NCI-H1694 treated with DMSO at 0.1 percent for 48 hours (cell line): ENCODE measurements around the gene SLC6A18.
"Not testable (repeated sequence)": the region's sequence is repeated elsewhere in the genome, so short reads cannot be mapped to it uniquely, and the experiment has no call there.

Experiments used
- DNase-seq: peaks from one replicate; lab custom pipeline; 2025; lab: John Stamatoyannopoulos, UW

SLC6A18 gene

DNA sequence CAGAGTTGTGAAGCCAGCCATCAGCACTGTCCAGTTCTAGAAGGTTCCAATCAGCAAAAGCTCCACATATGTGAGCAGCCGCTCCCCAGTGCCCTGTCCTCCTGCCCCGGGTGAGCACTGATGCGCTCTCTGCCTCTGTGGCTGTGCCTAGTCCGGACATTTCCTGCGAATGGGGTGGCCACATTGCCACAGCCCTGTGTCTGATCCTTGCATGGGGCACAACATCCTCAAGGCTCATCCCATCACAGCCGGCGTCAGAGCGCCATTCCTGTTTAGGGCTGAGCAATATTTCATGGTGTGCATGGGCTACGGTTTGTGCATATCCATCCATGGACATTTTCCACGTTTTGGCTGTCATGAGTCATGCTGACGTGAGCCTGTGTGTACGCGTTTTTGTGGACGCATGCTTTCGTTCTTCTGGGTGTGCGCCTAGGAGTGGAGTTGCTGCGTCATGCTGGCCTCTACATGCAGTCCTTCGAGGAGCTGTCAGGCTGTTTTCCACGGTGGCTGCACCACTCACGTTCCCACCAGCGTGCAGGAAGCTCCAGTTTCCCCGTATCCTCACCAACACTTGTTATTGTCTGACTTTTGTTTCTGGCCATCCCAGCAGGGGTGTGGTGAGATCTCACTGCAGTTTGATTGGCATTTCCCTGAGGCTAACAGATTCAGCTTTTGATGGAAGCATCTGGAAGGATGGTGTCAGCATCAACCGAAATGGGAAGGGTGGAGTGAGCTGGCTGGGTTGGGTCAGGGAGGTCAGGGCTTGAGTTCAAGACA lies 9.7 kb upstream of the SLC6A18 start:
- DNase-seq = no peak

DNA sequence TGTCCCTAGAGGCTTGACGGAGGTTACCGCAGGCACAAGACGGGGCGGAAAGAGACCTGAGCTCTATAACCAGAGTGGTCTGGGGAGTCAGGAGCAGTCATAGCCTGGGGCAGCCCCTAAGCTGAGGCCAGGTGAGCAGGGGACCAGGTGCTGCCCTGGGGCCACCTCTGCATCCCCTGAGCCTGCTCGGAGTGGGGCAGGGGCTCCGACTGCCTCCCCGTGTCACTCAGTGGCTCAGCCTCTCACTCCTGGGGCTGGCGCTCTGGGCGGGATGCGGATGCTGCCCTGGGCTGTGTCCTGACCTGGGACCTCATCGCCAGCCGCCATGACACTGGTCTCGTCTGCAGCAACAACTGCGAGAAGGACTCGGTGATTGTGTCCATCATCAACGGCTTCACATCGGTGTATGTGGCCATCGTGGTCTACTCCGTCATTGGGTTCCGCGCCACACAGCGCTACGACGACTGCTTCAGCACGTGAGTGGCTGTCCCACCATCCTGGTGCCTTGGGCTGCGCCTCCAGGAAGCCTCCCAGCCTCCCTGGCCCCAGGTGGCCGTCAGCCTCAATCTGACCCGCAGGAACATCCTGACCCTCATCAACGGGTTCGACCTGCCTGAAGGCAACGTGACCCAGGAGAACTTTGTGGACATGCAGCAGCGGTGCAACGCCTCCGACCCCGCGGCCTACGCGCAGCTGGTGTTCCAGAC lies 8.8 kb upstream of the SLC6A18 start:
- no peak for DNase-seq

DNA sequence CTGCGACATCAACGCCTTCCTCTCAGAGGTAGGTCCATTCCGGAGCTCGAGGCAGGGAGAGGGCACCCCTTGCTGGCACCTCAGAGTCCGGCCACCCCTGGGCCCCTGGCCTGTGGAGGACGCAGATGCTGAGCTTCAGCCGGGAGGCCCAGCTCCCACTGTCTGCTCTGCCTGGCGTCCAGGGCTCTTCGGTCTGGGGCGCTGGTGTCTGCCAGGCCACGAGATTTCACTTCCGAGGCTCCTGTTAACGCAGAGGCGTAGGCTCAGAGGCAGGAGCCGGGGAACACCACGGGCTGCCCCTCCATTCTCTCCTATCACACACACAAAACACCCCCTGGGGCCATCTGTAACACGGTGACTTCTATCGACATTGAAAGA lies 8.3 kb upstream of the SLC6A18 start:
- DNase-seq = no peak

DNA sequence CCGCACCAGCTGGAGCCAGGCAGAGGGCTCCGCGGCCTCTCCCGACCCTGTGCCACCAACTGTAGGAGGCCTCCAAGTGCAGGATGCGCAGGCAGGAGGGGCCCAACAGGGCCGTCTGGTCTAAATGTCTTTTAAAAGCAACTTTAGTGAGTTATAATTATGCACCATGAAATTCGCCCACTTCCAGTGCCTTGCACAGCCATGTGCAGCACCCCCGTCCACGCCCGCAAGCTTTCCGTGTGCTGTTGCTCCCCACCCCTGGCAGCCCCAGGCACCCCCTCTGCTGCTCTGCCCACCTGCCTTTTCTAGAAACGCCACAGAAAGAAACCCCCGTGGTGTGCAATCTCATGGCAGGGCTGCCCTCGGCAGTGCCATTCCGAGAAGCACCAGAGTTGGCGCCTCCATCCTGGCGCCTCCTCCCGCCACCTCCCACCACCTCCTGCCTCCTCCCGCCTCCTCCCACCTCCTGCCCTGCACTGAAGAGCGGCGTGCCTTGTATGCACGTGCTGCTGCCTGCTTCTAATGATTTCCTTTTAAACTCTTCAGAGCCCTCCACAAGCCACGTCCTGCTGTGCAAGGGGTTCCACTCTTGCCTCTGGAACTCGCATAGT lies 7.5 kb upstream of the SLC6A18 start:
- no peak for DNase-seq

DNA sequence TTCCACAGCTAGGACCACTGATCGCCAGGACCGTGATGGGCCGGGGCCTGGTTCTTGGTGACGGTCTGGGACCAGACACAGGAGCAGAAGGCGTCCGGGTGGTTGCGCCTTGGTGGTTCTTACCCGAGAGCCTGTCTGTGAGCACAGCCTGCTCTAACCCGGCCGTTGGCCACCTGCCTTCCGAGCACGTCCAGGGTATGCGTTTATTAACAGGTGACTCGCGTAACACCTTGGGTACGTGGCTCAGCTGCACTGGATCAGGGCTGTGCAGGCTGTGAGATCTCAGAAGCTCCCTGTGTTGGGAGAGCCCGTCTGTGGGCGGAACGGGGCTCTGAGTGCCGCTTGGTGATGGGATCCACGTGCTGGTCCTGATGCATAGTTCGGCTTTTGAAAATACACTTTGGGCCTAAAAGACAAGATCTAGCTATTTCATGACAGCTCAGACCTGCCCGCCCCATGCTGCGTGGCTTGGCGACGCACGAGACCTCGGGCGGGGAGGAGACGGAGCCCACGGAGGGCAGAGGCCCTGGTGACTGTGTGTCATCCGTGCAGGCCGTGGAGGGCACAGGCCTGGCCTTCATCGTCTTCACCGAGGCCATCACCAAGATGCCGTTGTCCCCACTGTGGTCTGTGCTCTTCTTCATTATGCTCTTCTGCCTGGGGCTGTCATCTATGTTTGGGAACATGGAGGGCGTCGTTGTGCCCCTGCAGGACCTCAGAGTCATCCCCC lies 6.7 kb upstream of the SLC6A18 start:
- no peak for DNase-seq

DNA sequence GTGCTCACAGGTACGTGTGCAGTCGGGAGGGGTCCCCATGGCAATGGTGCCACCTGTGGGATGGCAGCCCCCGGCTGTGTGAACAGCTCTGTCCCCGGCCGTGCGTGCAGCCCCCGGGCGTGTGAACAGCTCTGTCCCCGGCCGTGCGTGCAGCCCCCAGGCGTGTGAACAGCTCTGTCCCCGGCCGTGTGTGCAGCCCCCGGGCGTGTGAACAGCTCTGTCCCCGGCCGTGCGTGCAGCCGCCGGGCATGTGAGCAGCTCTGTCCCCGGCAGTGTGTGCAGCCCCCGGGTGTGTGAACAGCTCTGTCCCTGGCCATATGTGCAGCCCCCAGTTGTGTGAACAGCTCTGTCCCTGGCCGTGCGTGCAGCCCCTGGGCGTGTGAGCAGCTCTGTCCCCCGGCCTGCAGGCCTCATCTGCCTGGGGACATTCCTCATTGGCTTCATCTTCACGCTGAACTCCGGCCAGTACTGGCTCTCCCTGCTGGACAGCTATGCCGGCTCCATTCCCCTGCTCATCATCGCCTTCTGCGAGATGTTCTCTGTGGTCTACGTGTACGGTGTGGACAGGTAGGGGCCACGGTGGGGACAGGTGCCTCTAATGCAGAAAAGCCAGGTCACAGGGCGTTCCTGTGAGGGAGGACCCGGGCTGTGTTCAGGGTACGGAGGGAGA lies 5.9 kb upstream of the SLC6A18 start:
- no peak for DNase-seq

DNA sequence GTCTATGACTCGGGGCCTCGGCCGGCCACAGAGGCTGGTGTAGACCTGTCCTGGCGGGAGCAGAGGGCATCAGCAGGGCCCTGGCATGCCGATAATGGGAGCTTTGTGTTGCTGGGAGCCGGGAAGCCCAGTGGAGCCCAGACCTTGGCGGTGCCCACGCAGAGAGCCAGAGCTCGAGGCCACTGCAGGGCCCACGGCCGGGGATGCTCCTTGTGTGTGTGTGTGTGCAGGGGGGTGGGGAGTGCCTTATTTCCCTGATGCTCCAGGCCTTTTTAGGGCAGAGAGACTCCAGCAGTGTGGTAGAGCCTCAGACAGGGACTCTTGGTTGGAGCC lies 5.4 kb upstream of the SLC6A18 start:
- DNase-seq = no peak

DNA sequence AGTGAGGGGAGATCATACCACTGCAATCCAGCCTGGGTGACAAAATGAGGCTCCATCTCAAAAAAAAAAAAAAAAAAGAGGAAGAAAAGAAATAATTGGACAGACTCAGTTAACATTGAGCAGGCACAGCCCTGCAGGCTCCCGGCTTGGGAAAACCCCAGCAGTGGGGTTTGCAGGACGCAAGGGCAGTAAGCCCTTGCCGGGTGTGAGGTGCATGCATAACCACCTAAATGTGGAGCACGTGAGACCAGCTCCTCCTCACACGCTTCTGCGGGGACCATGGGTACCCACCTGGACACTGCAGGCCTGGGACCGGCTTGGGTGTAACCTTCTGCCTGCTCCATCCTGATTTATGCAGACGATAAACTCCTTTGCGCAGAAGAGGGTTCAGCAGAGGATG lies 4.8 kb upstream of the SLC6A18 start:
- no peak for DNase-seq

DNA sequence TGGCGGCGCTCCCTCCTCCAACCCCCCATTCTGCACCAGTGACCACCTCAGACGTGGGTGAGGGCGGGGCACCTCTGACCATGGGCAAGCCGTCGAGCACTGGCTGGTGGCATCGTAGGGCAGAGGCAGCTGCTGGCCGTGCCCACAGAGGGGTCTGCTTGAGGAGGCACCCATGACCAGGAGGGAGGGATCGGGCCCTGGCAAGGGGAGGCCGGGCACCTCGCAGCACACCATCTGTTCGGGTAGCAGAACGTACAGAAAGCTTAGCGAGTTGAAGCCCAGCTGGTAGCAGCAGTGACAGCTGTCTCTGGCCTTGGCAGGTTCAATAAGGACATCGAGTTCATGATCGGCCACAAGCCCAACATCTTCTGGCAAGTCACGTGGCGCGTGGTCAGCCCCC lies 4.3 kb upstream of the SLC6A18 start:
- DNase-seq = peak; percentile 62

DNA sequence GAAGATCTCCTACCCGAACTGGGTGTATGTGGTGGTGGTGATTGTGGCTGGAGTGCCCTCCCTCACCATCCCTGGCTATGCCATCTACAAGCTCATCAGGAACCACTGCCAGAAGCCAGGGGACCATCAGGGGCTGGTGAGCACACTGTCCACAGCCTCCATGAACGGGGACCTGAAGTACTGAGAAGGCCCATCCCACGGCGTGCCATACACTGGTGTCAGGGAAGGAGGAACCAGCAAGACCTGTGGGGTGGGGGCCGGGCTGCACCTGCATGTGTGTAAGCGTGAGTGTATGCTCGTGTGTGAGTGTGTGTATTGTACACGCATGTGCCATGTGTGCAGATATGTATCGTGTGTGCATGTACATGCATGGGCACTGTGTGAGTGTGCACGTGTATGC lies 3.5 kb upstream of the SLC6A18 start:
- DNase-seq = no peak

DNA sequence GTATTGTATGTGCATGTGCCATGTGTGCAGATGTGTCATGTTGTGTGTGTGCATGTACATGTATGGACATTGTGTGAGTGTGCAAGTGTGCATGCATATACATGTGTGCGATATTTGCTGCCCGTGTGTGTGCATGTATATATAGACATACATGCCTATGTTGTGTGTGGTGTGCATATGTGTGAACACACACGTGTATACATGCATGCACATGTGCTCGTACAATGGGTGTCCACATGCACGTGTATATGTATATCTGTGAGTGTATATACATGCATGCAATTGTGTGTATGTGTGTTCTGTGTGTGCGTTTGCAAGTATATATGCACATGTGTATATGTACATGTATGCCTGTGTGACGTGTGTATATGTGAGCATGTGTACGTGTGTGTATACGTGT lies 3.0 kb upstream of the SLC6A18 start:
- DNase-seq = no peak

DNA sequence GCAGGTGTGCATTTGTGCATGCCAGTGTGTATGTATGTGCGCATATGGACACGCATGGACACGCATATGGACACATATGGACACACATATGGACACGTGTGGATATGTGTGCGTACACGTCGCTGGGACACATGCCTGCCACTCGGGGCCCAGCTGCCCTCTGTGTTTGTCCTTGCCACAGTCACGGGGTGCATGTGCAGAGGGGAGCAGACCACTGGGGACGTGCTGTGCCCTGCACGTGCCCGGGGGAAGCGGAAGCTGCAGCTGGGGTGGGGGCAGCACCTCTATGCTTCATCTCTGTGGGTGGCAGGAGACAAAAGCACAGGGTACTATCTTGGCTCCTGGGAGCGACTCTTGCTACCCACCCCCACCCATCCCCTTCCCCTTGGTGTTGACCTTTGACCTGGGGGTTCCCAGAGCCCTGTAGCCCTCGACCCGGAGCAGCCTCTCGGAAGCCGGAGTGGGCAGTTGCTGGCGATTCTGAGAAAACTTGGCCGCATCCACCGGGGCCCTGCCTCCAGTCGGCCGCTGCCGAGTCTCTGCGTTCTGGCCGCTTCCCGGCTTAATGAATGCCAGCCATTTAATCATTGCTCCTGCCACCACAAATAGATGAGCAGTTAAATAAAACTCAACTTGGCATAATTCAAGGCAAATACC lies 2.4 kb upstream of the SLC6A18 start:
- no peak for DNase-seq

DNA sequence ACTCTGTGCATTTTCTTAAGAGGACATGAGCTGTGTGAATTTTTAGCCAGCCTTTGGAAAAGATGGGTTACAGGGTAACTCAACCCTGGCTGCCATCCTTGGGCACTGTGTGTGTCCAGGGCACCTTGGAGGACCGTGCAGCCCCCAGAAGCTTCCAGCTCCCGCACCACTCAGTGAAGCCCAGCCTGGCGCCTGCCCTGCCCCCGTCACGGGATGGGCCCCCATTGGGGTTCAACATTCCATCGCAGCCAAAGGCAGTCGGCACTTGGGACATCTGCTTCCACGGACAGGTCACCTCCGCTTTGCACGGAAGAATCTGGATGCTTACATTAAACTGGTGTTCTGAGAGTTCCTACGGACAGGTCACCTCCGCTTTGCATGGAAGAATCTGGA lies 1.9 kb upstream of the SLC6A18 start:
- no peak for DNase-seq

DNA sequence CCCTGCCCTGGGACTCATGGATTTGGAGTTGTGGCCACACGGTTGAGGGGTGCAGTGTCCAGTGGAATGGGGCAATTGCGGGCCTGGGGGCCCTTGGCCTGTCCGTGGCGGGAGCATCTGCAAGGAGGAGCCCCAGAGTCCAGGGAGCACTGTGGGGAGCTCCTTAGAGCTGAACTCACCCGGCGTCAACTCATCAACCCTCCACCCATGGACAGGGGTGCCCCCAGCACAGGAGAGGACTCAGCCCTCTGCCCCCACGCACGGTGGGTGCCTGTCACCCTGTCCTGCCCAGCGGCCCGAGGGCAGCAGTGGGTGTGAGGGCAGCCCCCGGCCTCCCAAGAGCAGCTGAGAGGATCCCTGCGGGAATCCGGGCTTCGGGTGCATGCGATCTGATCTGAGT lies 550 bp upstream of the SLC6A18 start:
- DNase-seq = no peak

DNA sequence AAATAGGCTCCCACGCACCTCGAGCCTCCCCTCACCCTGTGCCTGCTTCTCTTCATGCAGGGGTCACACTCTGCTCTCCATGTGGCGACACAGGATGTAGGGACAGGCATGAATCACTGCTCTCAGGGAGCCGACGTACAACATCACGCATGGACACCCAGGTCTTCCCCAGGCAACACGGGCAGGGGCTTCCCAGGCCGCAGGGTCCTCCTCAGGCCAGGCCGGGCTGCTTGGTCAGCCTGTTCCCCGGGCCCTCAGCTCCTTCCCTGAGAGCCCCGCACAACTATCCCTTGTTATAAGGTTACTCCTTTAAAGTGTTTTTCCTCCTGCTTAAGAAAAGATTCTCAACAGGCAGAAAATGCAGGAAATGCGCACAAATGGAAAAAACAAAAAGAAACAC lies 1.1 kb downstream of the SLC6A18 start:
- no peak for DNase-seq

DNA sequence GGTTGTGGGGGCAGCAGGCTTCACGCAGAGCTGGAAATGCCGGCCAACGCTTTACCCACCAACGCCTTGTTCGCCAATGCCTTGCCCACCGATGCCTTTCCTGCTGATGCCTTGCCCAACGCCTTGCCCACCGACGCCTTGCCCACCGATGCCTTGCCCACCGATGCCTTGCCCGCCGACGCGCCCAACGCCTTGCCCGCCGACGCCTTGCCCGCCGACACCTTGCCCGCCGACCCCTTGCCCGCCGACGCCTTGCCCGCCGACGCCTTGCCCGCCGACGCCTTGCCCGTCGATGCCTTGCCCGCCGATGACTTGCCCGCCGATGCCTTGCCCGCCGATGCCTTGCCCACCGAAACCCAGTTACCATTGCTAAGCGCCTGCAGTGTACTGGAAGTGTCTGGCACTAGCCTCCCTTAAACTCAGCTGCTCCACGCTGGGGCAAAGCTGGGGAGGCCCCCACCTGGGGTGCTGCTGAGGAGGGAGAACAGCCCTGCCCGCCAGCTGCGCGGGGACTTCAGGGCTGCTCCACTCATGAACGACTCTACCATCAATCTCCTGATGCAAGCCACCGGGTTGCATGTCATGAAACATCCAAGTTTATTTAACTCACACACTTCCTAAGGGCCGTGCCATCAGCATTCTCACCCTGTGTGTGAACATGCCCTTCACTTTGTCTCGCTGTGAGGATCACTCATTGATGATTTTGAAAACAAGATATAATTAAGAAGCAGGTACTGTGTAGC lies 1.8 kb downstream of the SLC6A18 start:
- DNase-seq = no peak

DNA sequence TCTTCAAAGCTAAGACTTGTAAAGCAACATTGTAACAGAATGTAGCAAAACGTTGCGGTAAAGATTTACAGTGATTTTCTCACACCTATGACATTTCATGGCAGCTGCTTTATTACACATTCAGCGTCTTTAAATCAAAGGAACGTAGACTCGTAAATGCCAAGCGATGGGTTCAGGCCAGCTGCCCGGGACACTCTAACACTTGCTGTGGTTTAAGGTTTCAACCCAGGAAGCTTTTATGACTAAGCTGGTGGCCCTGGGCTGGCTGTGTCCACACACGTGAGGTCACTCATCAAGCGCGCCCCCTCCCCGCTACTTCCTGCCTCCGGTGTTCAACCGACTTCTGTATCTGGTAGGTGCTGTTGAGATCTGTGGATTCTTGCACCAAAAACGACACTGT lies 2.5 kb downstream of the SLC6A18 start:
- DNase-seq = no peak

DNA sequence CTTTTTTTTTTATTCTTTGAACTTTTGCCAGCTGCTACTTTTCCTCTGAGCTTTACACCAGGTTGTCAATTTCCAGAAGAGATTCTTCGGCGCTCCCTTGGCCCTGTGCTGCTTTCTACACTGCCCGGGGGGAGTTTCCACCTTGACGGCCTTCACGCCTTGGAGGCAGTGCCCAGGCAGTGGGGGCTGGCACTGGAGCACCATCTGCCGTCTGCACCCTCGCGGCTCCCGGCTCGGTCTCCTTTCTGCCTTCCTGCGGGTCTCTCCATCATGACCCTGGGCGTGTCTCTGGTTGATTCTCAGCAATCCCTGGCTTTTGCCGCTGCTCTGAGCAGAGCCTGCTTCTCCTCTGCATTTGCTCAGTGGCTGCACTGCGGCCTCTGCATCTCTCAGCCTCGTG lies 2.9 kb downstream of the SLC6A18 start:
- DNase-seq = peak; percentile 32

DNA sequence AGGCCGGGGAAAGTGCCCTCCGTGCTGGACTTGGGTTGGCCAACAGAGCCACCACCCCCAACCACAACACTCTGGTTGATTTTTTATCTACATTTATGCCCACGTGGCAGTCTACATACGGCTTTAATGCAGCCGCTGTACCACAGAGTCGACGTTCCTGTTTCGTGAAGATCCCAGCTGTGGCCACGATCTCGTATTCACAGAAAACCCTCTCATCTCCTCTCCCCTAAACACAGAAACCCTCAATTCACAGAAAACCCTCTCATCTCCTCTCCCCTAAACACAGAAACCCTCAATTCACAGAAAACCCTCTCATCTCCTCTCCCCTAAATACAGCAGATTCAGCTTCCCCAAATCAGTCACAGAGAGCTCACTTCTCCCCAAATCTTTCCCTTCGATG lies 3.8 kb downstream of the SLC6A18 start:
- DNase-seq = not testable (repeated sequence)

DNA sequence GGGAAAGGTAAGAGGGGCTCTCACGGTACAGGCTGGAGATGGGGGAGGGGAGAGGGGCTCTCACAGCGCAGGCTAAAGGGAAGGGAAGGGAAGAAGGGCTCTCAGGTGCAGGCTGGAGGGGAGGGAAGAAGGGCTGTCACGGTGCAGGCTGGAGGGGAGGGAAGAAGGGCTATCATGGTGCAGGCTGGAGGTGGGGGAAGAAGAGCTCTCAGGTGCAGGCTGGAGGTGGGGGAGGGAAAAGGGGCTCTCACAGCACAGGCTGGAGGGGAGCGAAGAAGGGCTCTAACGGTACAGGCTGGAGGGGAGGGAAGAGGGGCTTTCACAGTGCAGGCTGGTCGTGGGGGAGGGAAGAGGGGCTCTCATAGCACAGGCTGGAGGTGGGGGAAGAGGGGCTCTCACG lies 4.6 kb downstream of the SLC6A18 start:
- no peak for DNase-seq

DNA sequence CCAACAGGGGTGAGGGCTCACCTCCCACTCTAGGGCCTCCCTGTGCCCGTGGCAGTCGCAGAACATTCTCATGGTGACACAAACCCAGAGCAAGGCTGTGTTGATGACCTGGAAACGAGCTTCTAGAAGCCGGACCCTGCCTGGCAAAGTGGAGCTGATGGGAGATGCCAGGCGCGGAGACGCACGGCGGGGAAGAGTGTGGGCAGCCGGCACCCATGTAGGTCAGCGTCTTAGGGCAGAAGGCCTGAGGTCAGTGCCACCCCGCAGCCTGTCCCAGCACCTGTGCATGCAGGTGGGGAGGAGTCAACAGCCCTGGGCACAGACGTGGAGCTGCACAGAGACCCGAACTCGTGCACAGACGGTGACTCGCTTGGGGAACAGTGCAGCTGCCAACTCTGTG lies 5.4 kb downstream of the SLC6A18 start:
- no peak for DNase-seq
